NCI-H146 treated with DMSO at 0.1 percent for 48 hours (cell line): ENCODE results near the gene TMEM80.
"Not testable (repeated sequence)": the region's sequence is repeated elsewhere in the genome, so short reads cannot be mapped to it uniquely, and the experiment has no call there.

Experiments
- DNase-seq: peaks from one replicate; lab custom pipeline; 2025; ENCODE audit not compliant: unreplicated experiment; lab: John Stamatoyannopoulos, UW

The TMEM80 gene

GRCh38 chr11:720642-721246 is 25.1 kb downstream of the TMEM80 start:
- DNase-seq: no peak

- DNase-seq: peak; percentile 68
These were observed 25.7 kb downstream of the TMEM80 start for GRCh38 chr11:721247-721740.

- peak; percentile 68 for DNase-seq
These were observed 26.2 kb downstream of the TMEM80 start for GRCh38 chr11:721741-722345.

DNA sequence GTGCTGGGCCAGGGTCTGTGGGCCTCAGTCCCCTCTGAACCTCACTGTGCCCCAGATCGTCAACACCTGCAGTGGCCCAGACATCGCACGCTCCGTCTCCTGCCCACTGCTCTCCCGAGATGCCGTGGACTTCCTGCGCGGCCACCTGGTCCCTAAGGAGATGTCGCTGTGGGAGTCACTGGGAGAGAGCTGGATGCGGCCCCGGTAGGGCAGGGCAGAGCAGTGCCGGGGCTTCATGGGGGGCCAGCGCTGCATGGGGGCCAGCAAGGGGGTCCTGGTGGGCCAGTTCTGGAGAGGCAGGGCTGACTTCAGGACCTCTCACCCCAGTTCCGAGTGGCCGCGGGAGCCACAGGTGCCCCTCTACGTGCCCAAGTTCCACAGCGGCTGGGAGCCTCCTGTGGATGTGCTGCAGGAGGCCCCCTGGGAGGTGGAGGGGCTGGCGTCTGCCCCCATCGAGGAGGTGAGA is 26.8 kb downstream of the TMEM80 start:
- no peak for DNase-seq

DNA sequence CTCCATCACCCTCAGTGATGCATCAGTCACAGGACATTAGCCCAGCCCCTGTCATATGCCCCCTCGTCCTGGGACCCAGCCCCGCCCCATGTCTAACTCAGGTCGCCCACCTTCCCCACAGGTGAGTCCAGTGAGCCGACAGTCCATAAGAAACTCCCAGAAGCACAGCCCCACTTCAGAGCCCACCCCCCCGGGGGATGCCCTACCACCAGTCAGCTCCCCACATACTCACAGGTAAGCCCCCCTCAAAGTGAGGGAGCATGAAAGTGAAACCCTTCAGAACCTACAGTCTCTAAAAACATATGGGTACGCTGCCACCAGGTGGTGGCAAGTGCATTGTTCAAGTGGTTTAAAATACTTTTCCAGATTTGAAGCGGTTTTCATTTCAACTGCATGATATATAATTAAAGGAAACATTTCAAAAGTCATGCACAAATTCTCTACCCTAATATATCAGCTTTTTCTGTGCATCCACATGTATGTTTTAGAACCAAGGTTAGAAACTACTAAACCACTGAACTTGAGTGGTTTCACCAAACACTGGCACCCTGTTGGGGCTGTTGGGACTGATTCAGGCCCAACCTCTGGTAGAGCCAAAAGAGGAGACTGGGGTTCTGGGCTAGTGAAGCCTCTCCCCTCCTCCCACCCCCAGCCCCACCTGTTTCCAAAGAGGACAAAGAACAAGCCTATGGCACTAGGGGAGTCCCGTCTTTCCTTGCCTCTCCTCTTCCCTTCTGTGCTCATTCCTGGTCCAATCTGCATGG is 27.7 kb downstream of the TMEM80 start:
- peak; percentile 37 for DNase-seq

DNA sequence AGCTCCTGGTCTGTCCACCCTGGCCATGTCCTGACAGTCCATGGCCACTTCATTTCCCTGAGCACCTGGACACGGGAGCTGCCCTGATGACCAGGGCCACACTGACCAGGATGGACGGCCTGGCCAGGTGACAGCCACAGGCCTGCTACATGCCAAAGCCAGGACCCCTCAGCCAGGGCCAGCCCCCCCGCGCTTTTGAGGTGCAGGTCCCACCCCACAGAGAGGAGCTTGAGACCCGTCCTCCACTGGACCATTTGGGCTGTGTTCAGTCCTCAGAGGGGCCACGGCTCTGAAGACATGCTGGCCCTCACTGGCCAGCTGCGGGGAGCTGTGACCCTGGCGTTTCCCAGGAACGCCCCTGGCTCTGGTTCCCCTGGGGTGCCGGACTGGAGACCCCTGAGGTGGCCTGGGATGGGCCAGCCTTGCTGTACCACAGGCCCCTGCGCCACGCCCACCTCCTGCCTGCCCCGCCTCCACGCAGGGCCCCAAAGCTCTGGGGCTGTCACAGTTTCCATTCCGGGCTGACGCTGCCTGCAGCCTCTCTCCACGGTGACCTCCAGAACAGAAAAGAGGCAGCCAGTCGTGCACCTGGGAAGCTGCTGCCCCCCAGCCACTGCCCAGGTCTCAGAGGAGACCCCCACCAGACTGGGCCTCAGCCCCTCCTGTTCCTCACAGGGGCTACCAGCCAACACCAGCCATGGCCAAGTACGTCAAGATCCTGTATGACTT is 28.6 kb downstream of the TMEM80 start:
- no peak for DNase-seq

DNA sequence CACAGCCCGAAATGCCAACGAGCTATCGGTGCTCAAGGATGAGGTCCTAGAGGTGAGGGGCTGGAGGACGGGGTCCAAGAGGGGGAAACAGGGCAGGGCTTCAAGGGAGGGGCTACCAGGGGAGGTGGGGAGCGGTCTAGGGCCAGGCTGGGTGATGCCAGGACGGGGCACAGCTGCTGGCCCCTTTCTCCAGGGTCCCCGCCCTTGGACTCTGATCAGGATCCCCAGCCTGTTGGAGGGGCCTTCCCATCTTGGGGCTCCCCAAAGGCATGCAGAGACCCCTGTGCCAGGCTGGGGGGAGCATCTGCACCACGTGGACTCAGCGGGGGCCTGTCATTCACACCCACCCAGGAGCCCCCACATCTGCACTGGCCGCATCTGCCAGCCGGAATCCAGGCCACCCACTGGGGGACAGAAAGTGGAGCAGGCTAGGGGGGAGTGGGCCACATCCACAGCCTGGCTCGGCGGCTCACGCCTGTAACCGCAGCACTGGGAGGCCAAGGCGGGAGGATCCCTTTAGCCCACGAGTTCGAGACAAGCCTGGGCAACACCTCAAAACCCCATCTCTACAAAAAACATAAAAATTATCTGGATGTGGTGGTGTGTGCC is 29.3 kb downstream of the TMEM80 start:
- DNase-seq: no peak

- DNase-seq: peak; percentile 46
These were observed 30.1 kb downstream of the TMEM80 start for GRCh38 chr11:725624-726202.

DNA sequence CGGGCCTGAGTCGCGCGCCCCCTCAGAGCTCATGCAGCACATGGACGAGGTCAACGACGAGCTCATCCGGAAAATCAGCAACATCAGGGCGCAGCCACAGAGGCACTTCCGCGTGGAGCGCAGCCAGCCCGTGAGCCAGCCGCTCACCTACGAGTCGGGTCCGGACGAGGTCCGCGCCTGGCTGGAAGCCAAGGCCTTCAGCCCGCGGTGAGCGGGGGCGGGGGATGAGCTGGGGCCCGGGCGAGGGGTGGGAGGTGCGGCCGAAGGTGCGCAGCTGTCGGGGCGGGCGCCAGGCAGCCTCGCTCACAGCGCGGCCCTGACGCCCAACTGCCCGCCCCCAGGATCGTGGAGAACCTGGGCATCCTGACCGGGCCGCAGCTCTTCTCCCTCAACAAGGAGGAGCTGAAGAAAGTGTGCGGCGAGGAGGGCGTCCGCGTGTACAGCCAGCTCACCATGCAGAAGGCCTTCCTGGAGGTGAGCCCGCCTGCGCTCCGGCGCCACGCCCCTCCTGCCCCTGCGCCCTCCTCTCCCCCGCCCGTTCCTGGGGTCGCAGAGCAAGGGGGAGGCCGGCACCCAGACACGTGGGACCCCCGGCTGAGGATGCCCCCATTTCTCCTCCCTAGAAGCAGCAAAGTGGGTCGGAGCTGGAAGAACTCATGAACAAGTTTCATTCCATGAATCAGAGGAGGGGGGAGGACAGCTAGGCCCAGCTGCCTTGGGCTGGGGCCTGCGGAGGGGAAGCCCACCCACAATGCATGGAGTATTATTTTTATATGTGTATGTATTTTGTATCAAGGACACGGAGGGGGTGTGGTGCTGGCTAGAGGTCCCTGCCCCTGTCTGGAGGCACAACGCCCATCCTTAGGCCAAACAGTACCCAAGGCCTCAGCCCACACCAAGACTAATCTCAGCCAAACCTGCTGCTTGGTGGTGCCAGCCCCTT is 30.9 kb downstream of the TMEM80 start:
- DNase-seq: peak; percentile 47

- DNase-seq: no peak
These were observed 31.7 kb downstream of the TMEM80 start for GRCh38 chr11:727281-727701.

DNA sequence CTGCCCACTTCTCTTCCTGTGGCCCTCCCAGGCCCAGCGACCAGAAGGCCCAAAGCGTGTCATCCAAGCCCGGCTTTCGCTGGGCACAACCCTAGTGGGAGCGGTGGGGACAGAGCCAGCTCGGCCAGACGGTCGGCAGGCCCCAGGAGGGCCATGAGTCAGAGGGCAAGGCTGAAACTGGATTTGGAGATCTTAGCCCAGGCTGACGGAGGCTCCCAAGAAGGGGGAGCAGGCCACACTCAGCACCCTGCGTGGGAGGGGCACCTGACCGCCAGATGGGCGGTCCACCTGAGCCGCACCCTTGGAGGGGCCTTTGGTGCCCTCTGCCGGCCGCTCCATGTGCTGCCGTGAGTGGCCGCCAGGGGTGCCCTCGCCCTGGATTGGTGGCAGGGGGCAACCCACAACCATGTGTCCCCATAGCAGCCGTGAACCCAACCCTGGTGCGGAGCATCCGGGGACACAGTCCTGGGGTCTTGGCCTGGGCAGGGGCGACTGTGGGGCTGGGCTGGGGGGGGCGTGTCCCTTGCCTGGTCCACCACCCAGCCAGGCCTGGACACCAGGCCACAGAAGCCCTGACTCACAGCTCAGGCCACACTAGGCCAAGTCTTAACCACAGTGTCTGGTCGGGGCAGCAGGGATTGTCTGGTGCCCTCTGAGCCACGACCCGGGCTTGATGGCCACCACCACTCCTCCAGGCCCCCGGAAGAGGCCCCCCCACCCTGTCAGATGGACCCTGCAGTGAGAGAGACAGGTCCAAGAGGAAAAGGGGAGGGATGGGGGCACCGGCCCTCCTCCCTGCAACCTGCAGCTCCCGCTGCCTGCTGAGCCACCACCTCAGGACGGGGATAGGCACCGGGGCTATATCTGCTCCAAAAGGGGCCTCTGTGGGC is 32.5 kb downstream of the TMEM80 start:
- peak; percentile 10 for DNase-seq

- DNase-seq: no peak
These were observed 33.4 kb downstream of the TMEM80 start for GRCh38 chr11:728901-729491.

DNA sequence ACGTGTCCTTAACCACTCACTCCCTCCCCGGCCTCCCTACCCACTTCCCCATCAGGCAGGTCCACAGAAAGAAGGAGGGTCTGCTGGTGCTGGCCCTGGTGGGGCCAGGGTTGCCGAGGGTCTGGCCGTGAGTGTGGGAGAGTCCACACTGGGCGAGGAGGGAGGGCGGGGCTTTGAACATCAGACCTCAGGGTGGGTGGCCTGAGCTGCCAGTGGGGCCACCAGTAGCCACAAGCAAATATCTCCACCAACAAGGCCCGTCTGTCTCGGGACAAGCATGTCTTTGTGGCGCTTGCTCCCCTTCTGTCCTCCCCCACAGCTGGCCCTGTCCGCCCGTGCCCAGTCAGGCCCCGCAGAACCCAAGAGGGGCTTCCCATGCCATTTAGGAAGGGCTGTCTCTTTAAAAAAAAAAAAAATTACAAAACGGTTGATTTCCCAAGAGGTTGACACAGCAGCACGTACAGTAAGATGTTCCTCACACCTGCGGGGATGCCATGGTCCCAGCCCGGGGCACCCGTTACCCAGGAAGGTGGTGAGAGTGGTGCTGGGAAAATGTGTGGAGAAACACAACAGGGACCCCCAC is 34.0 kb downstream of the TMEM80 start:
- DNase-seq: no peak

DNA sequence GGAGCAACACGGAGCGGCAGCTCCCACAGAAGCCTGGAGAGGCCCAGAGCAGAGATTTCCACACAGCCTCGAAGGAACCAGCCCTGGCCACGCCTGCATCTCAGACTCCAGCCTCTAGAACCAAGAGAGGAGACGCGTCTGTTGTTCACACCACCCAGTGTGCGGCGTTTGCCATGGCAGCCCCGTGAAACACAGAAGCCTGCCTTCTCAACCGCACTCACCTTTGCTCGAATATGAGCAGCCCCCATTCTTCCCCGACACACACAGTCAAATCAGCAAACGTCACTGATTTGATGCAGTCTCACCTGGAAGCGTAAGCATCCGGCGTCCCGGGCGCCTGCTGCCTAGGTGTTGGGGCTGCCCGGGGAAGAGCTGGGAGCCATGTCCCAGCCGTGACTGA is 37.5 kb downstream of the TMEM80 start:
- no peak for DNase-seq

DNA sequence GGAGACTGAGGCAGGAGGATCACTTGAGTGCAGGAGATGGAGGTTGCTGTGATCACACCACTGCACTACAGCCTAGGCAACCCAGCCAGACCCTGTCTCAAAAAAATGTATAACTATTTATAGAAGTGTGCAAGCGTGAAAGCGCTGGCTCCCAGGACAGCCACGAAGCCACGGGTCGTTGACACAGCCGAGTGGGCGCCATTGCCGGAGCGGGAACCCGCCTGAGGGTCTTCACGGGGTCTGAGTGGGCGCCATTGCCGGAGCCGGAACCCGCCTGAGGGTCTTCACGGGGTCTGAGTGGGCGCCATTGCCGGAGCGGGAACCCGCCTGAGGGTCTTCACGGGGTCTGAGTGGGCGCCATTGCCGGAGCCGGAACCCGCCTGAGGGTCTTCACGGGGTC is 38.9 kb downstream of the TMEM80 start:
- not testable (repeated sequence) for DNase-seq

DNA sequence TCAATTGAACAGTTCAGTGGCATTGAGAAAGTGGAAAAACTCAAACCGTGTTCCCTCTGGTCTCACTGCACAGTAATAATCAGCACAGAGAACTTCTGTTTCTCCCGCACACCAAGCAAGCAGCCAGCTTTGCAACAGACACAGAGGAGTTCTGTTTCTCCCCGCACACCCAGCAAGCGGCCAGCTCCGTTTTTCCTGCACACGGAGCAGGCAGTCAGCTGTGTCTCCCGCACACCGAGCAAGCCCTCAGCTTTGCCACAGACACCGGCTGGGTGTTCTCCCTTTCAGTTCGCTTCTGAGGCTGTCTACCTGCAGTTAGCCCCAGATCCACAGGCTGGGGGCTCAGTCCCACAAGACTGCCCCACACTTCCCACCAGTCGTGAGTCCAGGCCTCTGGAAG is 41.8 kb downstream of the TMEM80 start:
- no peak for DNase-seq

DNA sequence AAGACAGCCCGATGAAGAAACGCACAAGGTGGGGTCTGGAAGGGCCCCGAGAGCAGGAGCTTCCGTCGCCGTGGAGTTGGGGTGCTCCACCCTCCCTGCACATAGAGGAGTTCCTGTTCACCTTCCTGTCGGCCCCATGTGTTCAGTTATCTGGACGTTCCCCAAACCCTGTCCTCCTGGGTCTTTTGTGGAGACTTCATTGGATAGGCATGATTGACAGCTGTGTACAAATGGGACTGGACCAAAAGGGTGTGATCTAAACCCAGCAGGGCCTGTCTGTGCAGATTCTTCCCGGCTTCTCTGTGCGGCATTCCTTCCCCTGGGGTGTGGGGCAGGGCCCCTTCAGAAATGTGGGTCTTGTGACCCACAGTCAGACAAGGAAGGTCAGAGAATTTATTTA is 42.3 kb downstream of the TMEM80 start:
- DNase-seq: not testable (repeated sequence)

DNA sequence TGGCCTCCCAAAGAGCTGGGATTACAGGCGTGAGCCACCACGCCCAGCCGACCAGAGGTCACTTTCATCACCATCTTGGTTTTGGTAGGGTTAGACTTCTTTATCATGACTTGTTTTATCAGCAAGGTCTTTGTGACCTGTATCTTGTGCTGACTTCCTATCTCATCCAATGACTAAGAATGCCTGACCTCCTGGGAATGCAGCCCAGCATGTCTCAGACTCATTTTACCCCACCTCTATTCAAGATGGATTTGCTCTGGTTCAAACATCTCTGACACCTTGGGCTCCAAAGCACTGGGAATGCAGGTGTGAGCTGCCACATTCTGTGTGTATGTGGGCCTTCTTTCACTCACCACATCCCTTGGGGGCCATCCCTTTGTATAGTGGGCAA is 46.5 kb downstream of the TMEM80 start:
- DNase-seq: no peak
